GM20000 (cell line): ENCODE data around the gene OPN5.

Source experiments
- DNase-seq: peaks from one replicate; pipeline ENCODE4 v3.0.0; 2012; ENCODE audit warnings: low spot score
- CTCF ChIP-seq: IDR thresholded peaks from 2 replicates; pipeline ENCODE4 v1.5.1; 2012; ENCODE audit warnings: mild to moderate bottlenecking, control low read depth; ENCODE audit errors: extremely low read depth, missing control alignments

OPN5 gene

DNA sequence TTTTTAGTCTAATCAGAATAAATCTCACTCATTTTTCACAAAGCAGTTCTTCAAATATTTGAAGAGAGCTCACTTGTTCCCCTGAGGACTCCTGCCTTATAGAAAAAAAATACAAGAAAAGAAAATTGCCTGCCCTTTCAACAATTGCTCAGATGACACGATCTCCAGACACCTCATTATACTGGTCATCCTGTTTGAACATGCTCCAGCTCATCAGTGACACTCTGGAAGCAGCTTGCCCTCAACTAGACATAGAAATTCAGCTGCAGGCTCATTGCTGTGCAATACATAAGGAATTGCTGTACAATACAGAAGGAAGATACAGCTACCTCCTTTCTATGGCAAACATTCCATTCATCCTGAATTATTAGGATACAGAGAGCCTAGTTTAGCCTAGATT is 73.1 kb downstream of the OPN5 start:
- no peak for DNase-seq
- TF ChIP-seq CTCF, result no peak

- no peak for DNase-seq
- no peak for TF ChIP-seq CTCF
Measured at GRCh38 chr6:47859175-47859574, 77.3 kb downstream of the OPN5 start.

DNA sequence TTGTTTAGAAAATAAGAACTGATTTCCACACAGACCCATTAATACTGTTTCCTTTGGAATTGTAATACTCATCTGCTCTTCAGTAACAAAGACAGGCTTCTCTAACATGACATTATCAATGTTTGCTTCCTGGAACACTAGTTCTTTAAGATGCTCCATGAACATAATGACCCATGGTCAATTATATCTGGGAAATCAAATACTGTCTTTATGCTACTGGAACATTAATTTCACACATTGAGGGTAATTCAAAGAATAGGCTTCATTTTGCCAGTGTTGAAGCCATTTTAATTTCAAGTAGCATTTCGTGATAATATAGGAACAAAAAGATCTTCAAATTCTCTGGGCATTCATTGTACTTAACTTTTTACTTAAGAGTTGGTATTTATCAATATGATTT is 80.9 kb downstream of the OPN5 start:
- DNase-seq, result no peak
- no peak for TF ChIP-seq CTCF

DNA sequence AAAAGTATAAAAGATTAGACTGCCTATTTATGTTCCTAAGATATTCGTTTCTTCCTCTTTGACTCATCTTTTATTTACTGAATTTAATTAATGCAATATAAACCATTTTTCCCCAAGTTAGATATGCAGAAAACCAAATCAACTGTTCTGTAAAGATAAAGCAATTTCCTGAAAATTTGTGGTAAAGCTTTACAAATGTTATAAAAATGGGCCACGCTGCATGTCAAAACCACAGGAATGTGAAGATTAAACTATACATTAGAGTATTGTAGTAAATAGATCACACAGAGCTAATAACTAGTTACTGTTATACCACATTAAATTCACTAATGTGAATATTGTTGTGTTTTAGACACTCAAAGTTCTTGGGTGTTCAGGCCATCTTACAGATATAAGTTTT is 83.4 kb downstream of the OPN5 start:
- no peak for DNase-seq
- TF ChIP-seq CTCF, result no peak

- DNase-seq, result no peak
- no peak for TF ChIP-seq CTCF
Measured at GRCh38 chr6:47875593-47875992, 93.8 kb downstream of the OPN5 start.
